ENCODE data around the gene MRC2.
"Not testable (repeated sequence)": the region's sequence is repeated elsewhere in the genome, so short reads cannot be mapped to it uniquely, and the experiment has no call there.

MRC2 gene

DNA sequence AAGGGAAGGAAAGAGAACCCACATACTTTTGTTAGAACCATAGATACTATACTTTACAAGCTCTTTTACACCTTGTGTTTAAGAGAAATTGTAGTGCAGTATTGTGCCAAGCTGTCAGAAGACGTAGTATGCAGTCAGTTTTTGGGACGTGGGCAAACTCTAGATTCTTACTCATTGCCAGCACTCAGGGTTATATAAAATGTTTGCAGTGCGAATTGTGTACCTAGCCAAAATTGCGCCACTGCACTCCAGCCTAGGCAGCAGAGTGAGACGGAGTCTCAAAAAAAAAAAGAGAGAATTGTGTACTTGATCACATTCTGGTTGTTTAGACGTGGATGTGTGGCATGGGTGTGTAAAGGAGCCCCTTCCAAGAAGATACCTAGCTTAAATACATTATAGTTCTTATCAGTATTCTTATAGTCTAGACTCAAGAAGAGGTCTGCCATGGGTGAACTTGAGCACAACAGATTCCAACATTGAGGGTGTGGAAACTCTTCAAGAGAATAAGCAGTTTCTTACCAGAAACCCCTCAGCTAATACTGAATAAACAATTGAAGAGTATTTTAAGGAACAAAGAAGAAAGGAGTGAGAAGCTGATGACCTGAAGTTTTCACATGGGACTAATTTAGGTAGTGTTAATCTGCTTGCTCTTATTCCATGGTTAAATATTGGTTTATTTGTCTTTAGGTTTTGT lies 27.4 kb upstream of the MRC2 start:
- in situ Hi-C loops (cut with MboI; ENCODE audit: low sequenced_read_pairs, unreplicated experiment): no loop called here
- no peak for DNase-seq (ENCODE audit: low spot score)
- TF ChIP-seq, protein P1, sequence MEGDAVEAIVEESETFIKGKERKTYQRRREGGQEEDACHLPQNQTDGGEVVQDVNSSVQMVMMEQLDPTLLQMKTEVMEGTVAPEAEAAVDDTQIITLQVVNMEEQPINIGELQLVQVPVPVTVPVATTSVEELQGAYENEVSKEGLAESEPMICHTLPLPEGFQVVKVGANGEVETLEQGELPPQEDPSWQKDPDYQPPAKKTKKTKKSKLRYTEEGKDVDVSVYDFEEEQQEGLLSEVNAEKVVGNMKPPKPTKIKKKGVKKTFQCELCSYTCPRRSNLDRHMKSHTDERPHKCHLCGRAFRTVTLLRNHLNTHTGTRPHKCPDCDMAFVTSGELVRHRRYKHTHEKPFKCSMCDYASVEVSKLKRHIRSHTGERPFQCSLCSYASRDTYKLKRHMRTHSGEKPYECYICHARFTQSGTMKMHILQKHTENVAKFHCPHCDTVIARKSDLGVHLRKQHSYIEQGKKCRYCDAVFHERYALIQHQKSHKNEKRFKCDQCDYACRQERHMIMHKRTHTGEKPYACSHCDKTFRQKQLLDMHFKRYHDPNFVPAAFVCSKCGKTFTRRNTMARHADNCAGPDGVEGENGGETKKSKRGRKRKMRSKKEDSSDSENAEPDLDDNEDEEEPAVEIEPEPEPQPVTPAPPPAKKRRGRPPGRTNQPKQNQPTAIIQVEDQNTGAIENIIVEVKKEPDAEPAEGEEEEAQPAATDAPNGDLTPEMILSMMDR (IDR thresholded peaks at IDR 0.05; ENCODE audit: borderline replicate concordance, control extremely low read depth, extremely low read depth, insufficient read depth, missing control alignments): no peak

DNA sequence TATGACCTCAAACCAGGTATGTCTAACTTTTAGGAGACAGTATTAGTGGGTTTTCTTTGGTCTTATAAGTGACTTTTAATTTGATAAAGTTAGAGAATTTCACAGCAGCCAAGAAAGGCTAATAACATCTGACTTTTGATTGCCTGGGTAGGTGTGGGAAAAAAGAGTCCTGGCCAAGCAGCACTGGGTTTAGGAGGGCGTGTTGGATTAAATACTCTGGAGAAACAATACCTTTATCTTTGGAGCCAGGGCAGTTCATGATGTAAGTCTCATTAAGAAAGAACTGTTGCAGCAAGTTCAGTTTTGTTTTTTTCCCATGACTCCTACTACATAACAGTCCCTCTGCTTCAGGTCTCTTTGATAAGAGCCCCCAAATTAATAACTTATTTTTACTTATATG lies 26.7 kb upstream of the MRC2 start:
- TF ChIP-seq, protein P1 (IDR thresholded peaks at IDR 0.05; ENCODE audit: borderline replicate concordance, control extremely low read depth, extremely low read depth, insufficient read depth, missing control alignments): no peak
- DNase-seq (ENCODE audit: low spot score): no peak
- in situ Hi-C loops (cut with MboI; ENCODE audit: low sequenced_read_pairs, unreplicated experiment): no loop called here

DNA sequence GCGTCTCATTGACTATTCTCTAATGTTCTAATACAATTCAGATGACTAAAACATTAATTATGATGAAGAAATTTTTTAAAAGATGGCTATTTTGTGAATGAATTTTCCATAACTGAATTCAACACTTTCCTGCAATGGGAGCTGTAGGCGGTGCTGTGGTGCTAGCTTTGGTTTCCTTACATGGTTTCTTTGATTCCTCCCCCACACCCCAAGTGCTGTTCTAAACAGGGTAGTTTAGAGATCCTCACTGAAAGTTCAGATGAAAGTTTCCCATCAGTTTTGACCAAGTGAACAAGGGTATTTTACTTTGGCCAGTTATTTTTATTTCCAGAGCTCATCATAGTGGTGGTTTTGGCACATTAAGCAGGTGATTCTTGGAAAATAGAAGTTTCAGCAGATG lies 26.0 kb upstream of the MRC2 start:
- in situ Hi-C loops (cut with MboI; ENCODE audit: low sequenced_read_pairs, unreplicated experiment): no loop called here
- TF ChIP-seq, protein P1 (IDR thresholded peaks at IDR 0.05; ENCODE audit: borderline replicate concordance, control extremely low read depth, extremely low read depth, insufficient read depth, missing control alignments): no peak
- no peak for DNase-seq (ENCODE audit: low spot score)

DNA sequence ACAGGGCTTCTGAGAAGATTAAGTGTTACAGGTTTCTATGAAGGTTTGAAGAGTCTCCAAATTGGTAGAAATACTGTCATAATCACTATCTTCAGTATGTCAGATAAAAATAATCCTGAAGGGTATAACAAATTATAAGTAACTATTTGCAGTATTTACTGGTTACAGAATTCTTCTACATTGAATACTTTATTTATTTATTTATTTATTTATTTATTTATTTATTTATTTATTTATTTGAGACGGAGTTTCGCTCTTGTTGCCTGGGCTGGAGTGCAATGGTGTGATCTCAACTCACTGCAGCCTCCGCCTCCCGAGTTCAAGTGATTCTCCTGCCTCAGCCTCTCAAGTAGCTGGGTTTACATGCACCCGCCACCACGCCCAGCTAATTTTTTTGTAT lies 23.7 kb upstream of the MRC2 start:
- DNase-seq (ENCODE audit: low spot score); in situ Hi-C loops (cut with MboI; ENCODE audit: low sequenced_read_pairs, unreplicated experiment): not testable (repeated sequence)

DNA sequence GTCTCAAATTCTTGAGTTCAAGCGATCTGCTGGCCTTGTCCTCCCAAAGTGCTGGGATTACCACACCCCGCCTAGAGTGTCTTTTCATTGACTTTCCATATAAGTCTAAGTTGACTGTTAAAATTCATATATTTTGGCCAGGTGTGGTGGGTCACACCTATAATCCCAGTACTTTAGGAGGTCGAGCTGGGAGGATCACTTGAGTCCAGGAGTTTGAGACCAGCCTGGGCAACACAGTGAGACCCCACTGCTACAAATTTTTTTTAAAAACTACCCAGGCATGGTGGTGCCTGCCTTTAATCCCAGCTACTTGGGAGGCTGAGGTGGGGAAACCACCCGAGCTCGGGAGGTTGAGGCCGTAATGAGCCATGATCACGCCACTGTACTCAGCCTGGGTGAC lies 21.9 kb upstream of the MRC2 start:
- no peak for DNase-seq (ENCODE audit: low spot score)
- in situ Hi-C loops (cut with MboI; ENCODE audit: low sequenced_read_pairs, unreplicated experiment): no loop called here
- TF ChIP-seq, protein P1 (IDR thresholded peaks at IDR 0.05; ENCODE audit: borderline replicate concordance, control extremely low read depth, extremely low read depth, insufficient read depth, missing control alignments): no peak

DNA sequence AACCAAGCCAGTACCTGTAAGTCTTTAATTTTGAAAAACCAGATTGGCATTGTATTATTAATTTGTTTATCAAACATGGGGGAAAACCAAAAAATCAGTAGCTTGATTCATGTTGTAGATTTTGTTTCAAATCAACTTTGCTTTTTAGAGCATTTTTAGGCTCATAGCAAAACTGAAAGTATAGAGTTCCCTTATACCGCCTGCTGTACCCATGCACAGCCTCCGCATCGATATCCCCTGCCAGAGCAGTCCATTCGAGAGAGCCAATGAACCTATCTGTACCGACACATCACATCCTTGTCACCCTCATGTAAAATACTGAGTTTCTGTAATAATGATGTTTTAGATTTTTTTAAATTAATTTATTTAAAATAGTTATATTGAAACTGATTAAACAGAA lies 16.2 kb upstream of the MRC2 start:
- no peak for DNase-seq (ENCODE audit: low spot score)
- in situ Hi-C loops (cut with MboI; ENCODE audit: low sequenced_read_pairs, unreplicated experiment): no loop called here

DNA sequence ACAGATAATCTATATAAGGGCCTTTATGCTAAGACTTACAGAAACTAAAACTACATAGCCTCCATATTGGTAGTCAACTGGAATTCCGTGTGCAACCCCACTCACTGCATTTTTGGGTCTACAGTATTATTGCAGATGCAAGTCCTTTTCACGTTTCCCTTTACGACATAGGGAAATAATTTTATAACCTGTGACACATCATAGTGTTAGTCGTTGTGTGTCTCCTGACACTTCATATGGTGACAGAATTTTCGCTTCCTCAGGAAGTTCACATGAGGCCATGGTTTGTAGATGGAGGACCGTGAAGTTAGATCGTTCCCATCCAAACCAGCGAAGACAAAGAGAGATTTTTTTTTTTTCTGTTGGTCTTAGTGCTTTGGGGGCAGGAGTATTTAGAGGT lies 15.7 kb upstream of the MRC2 start:
- TF ChIP-seq, protein P1 (IDR thresholded peaks at IDR 0.05; ENCODE audit: borderline replicate concordance, control extremely low read depth, extremely low read depth, insufficient read depth, missing control alignments): no peak
- in situ Hi-C loops (cut with MboI; ENCODE audit: low sequenced_read_pairs, unreplicated experiment): no loop called here
- no peak for DNase-seq (ENCODE audit: low spot score)

More for the DNA sequence above, 16.2 kb upstream of the MRC2 start:
- TF ChIP-seq, protein P1 (IDR thresholded peaks at IDR 0.05; ENCODE audit: borderline replicate concordance, control extremely low read depth, extremely low read depth, insufficient read depth, missing control alignments): no peak

DNA sequence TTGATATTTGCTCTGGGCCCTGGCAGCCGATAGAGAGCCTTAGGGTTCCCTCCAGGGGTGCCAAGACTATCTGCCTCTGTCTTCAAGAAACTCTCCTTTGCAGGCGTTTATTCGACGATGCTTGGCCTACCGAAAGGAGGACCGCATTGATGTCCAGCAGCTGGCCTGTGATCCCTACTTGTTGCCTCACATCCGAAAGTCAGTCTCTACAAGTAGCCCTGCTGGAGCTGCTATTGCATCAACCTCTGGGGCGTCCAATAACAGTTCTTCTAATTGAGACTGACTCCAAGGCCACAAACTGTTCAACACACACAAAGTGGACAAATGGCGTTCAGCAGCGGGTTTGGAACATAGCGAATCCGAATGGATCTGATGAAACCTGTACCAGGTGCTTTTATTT lies 15.2 kb upstream of the MRC2 start:
- in situ Hi-C loops (cut with MboI; ENCODE audit: low sequenced_read_pairs, unreplicated experiment); DNase-seq (ENCODE audit: low spot score): not testable (repeated sequence)

DNA sequence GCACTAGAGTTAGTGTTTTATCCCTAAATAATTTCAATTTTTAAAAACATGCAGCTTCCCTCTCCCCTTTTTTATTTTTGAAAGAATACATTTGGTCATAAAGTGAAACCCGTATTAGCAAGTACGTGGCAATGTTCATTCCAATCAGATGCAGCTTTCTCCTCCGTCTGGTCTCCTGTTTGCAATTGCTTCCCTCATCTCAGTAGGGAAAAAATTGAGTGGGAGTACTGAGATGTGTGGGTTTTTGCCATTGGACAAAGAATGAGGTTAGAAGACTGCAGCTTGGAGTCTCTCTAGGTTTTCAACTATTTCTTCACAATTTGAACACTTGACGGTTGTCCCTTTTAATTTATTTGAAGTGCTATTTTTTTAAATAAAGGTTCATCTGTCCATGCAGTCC lies 14.4 kb upstream of the MRC2 start:
- DNase-seq (ENCODE audit: low spot score); in situ Hi-C loops (cut with MboI; ENCODE audit: low sequenced_read_pairs, unreplicated experiment): not testable (repeated sequence)

Data from GM13976 (cell line).